Measurements from ENCODE around the gene SERTM1. TPM values are rescaled to one million over a fixed set of nuclear protein-coding genes. Genes with fewer than 3 reads are reported as not detected.

Gene SERTM1
- total RNA-seq, 1 experiment from 2014 or later, result not detected

DNA sequence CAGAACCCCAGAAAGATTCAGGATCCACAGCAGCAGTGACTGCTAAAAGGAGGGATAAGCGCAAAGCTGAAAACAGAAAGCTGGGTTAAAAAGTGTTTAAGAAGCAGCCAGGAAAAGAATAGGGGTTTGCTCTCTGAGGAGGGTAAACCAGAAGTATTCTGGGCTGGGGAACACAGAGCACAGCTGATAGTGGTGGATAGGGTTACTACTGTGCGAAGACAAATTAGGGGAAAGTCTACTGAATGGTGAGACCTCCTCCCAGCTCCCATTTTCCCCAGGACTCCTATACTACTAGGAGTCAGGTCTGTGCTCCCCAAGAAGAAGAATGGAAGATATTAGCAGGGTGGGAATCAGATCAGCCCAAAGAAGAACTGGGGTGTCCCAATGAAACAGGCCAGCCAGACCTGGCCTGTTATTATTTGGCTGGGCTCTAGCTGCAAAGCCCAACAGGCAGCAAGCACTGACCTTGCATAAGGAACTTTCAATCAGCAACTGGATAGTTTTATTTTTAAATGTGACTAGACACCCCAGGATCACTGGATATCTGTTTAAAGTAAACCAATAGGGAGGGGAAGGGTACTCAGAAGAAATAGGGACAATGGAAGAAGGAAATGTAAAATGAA lies 43.5 kb upstream of the SERTM1 start:
- no TSS peak for BruUV-seq (replicated peaks)
- intact Hi-C loops (cut with micrococcal nuclease), result no loop called here
- no peak overlapping the region for H3K4me2 ChIP-seq (ENCODE audit: low read length)

GRCh38 chr13:36639610-36640009 lies 34.2 kb upstream of the SERTM1 start:
- H3K27me3 ChIP-seq (ENCODE audit: low read length), result 0 out of 2 replicates have a peak, but pooled peaks cover 3% of the 10 kb centered on the region
- H3K36me3 ChIP-seq (ENCODE audit: low read depth, low read length), result no peaks in the 10 kb centered on the region
- no peaks in the 10 kb centered on the region for H3K9me2 ChIP-seq (replicated peaks; ENCODE audit: low read length)
- no peak overlapping the region for H2AFZ ChIP-seq (ENCODE audit: low read length)
- CTCF ChIA-PET, result no interaction called here
- no peaks in the 10 kb centered on the region for H3K9me3 ChIP-seq (ENCODE audit: low read length)
- intact Hi-C loops (cut with micrococcal nuclease), result no loop called here
- POLR2A ChIA-PET (ENCODE audit: unreplicated experiment), result no interaction called here
- no peaks in the 10 kb centered on the region for H3K79me2 ChIP-seq (ENCODE audit: low read length)
- TF ChIP-seq EZH2 (IDR thresholded peaks at IDR 0.05; ENCODE audit: low read length, unreplicated experiment) (no peak), EZH2phosphoT487 (IDR thresholded peaks at IDR 0.05; ENCODE audit: borderline replicate concordance, low read length) (no peak)
- TF ChIP-seq, protein P1, sequence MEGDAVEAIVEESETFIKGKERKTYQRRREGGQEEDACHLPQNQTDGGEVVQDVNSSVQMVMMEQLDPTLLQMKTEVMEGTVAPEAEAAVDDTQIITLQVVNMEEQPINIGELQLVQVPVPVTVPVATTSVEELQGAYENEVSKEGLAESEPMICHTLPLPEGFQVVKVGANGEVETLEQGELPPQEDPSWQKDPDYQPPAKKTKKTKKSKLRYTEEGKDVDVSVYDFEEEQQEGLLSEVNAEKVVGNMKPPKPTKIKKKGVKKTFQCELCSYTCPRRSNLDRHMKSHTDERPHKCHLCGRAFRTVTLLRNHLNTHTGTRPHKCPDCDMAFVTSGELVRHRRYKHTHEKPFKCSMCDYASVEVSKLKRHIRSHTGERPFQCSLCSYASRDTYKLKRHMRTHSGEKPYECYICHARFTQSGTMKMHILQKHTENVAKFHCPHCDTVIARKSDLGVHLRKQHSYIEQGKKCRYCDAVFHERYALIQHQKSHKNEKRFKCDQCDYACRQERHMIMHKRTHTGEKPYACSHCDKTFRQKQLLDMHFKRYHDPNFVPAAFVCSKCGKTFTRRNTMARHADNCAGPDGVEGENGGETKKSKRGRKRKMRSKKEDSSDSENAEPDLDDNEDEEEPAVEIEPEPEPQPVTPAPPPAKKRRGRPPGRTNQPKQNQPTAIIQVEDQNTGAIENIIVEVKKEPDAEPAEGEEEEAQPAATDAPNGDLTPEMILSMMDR (conservative IDR thresholded peaks at IDR 0.05; ENCODE audit: low read depth, low read length), result no peak
- BruUV-seq (replicated peaks), result no TSS peak
- no peak overlapping the region for H3K4me2 ChIP-seq (ENCODE audit: low read length)
- no peak for DNase-seq
- no peaks in the 10 kb centered on the region for H4K20me1 ChIP-seq (ENCODE audit: low read length)
- no peaks in the 10 kb centered on the region for H3K4me1 ChIP-seq (ENCODE audit: insufficient read depth, low read length)
- no peak overlapping the region for H3K4me3 ChIP-seq (ENCODE audit: low read length)
- ATAC-seq, result no peak
- no peaks in the 10 kb centered on the region for H3F3A ChIP-seq (ENCODE audit: low read length, unreplicated experiment)
- no peak overlapping the region for H3K27ac ChIP-seq (ENCODE audit: low read length)
- H3K9ac ChIP-seq (ENCODE audit: low read length), result no peak overlapping the region

More for the DNA sequence above, 43.5 kb upstream of the SERTM1 start:
- no peaks in the 10 kb centered on the region for H3K4me1 ChIP-seq (ENCODE audit: insufficient read depth, low read length)
- no peaks in the 10 kb centered on the region for H3K9me3 ChIP-seq (ENCODE audit: low read length)
- H2AFZ ChIP-seq (ENCODE audit: low read length), result no peak overlapping the region
- H3K27ac ChIP-seq (ENCODE audit: low read length), result no peak overlapping the region
- H3F3A ChIP-seq (ENCODE audit: low read length, unreplicated experiment), result no peaks in the 10 kb centered on the region
- ATAC-seq (no peak), DNase-seq (no peak)
- no peak overlapping the region for H3K4me3 ChIP-seq (ENCODE audit: low read length)
- H3K79me2 ChIP-seq (ENCODE audit: low read length), result no peaks in the 10 kb centered on the region
- H3K9ac ChIP-seq (ENCODE audit: low read length), result no peak overlapping the region
- H3K36me3 ChIP-seq (ENCODE audit: low read depth, low read length), result no peaks in the 10 kb centered on the region
- H3K9me2 ChIP-seq (replicated peaks; ENCODE audit: low read length), result no peaks in the 10 kb centered on the region
- no peaks in the 10 kb centered on the region for H3K27me3 ChIP-seq (ENCODE audit: low read length)
- POLR2A ChIA-PET (ENCODE audit: unreplicated experiment), result no interaction called here
- no peak for TF ChIP-seq EZH2phosphoT487 (IDR thresholded peaks at IDR 0.05; ENCODE audit: borderline replicate concordance, low read length)
- H4K20me1 ChIP-seq (ENCODE audit: low read length), result no peaks in the 10 kb centered on the region
- CTCF ChIA-PET, result no interaction called here

DNA sequence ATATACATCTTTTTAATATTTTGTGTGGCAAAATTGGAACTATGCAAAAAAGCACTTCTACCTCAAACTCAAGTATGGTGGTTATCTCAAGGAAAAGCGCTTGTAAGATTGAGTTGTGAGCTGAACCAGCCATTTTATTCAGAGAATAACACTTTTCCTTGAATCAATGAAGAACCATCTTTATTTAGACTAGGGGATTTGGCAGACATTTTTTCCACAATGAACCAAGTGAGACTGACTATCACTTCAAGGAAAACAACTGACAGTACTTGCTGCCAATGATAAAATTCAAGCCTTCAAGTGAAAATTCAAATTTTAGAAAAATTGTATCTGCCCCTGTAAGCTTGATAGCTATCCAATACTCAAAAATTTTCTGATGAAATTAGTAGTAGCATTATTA lies 23.2 kb upstream of the SERTM1 start:
- H3K4me3 ChIP-seq (ENCODE audit: low read length), result no peak overlapping the region
- no peaks in the 10 kb centered on the region for H3K9me3 ChIP-seq (ENCODE audit: low read length)
- H3K9me2 ChIP-seq (replicated peaks; ENCODE audit: low read length), result no peaks in the 10 kb centered on the region
- no peaks in the 10 kb centered on the region for H3K27me3 ChIP-seq (ENCODE audit: low read length)
- intact Hi-C loops (cut with micrococcal nuclease), result no loop called here
- H3K79me2 ChIP-seq (ENCODE audit: low read length), result no peaks in the 10 kb centered on the region
- no peak overlapping the region for H2AFZ ChIP-seq (ENCODE audit: low read length)
- no peak for ATAC-seq
- H3K4me1 ChIP-seq (ENCODE audit: insufficient read depth, low read length), result no peaks in the 10 kb centered on the region
- ChIA-PET POLR2A (ENCODE audit: unreplicated experiment) (no interaction called here), CTCF (no interaction called here)
- no peaks in the 10 kb centered on the region for H3F3A ChIP-seq (ENCODE audit: low read length, unreplicated experiment)
- H3K9ac ChIP-seq (ENCODE audit: low read length), result no peak overlapping the region
- H3K4me2 ChIP-seq (ENCODE audit: low read length), result no peak overlapping the region
- no TSS peak for BruUV-seq (replicated peaks)
- no peaks in the 10 kb centered on the region for H4K20me1 ChIP-seq (ENCODE audit: low read length)
- no peak for DNase-seq
- H3K27ac ChIP-seq (ENCODE audit: low read length), result no peak overlapping the region
- no peaks in the 10 kb centered on the region for H3K36me3 ChIP-seq (ENCODE audit: low read depth, low read length)
- no peak for TF ChIP-seq EZH2phosphoT487 (IDR thresholded peaks at IDR 0.05; ENCODE audit: borderline replicate concordance, low read length)
- TF ChIP-seq, protein P1 (conservative IDR thresholded peaks at IDR 0.05; ENCODE audit: low read depth, low read length), result no peak
- no peak for TF ChIP-seq EZH2 (IDR thresholded peaks at IDR 0.05; ENCODE audit: low read length, unreplicated experiment)
